Measurements from ENCODE around the gene ATP6V0E1. TPM values are rescaled to one million over a fixed set of nuclear protein-coding genes. Genes with fewer than 3 reads are reported as not detected.
A peak's percentile ranks its signal among the peaks of the same experiment; 100 is the strongest.

Gene ATP6V0E1
- total RNA-seq, 1 experiment from 2014 or later, result 332 TPM

DNA sequence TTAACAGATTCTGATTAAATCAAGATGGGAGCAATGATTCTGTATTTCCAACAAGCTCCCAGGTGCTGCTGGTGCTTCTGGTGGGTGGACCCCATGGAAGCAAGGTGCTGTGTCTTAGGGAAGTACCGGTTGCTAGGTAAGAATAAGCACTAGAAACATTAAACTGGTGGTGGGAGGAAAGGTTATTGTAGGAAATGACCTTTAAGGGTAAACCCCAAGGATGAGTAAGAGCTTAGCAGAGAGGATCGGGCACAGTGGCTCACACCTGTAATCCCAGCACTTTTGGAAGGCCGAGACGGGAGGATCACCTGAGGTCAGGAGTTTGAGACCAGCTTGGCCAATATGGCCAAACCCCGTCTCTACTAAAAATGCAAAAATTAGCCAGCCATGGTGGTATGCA lies 56.4 kb downstream of the ATP6V0E1 start:
- TF ChIP-seq SIN3A (IDR thresholded peaks at IDR 0.05; ENCODE audit: borderline replicate concordance, insufficient read depth, low read depth, low read length) (no peak), POLR2AphosphoS5 (IDR thresholded peaks at IDR 0.05; ENCODE audit: low read depth, low read length) (no peak), TCF7L2 (IDR thresholded peaks at IDR 0.05; ENCODE audit: low read depth, low read length) (no peak)
- TF ChIP-seq, protein P1, sequence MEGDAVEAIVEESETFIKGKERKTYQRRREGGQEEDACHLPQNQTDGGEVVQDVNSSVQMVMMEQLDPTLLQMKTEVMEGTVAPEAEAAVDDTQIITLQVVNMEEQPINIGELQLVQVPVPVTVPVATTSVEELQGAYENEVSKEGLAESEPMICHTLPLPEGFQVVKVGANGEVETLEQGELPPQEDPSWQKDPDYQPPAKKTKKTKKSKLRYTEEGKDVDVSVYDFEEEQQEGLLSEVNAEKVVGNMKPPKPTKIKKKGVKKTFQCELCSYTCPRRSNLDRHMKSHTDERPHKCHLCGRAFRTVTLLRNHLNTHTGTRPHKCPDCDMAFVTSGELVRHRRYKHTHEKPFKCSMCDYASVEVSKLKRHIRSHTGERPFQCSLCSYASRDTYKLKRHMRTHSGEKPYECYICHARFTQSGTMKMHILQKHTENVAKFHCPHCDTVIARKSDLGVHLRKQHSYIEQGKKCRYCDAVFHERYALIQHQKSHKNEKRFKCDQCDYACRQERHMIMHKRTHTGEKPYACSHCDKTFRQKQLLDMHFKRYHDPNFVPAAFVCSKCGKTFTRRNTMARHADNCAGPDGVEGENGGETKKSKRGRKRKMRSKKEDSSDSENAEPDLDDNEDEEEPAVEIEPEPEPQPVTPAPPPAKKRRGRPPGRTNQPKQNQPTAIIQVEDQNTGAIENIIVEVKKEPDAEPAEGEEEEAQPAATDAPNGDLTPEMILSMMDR (IDR thresholded peaks at IDR 0.05), result no peak
- TF ChIP-seq, protein P2, sequence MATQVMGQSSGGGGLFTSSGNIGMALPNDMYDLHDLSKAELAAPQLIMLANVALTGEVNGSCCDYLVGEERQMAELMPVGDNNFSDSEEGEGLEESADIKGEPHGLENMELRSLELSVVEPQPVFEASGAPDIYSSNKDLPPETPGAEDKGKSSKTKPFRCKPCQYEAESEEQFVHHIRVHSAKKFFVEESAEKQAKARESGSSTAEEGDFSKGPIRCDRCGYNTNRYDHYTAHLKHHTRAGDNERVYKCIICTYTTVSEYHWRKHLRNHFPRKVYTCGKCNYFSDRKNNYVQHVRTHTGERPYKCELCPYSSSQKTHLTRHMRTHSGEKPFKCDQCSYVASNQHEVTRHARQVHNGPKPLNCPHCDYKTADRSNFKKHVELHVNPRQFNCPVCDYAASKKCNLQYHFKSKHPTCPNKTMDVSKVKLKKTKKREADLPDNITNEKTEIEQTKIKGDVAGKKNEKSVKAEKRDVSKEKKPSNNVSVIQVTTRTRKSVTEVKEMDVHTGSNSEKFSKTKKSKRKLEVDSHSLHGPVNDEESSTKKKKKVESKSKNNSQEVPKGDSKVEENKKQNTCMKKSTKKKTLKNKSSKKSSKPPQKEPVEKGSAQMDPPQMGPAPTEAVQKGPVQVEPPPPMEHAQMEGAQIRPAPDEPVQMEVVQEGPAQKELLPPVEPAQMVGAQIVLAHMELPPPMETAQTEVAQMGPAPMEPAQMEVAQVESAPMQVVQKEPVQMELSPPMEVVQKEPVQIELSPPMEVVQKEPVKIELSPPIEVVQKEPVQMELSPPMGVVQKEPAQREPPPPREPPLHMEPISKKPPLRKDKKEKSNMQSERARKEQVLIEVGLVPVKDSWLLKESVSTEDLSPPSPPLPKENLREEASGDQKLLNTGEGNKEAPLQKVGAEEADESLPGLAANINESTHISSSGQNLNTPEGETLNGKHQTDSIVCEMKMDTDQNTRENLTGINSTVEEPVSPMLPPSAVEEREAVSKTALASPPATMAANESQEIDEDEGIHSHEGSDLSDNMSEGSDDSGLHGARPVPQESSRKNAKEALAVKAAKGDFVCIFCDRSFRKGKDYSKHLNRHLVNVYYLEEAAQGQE (IDR thresholded peaks at IDR 0.05; ENCODE audit: insufficient read depth in 1 of 2, low read depth in 2 of 2, low read length in 1 of 2), result no peak
- ChIA-PET POLR2A (no interaction called here), CTCF (interaction anchor here (0.6 kb wide), 1 partner anchor 36 kb away, joined by 3 read pairs; no protein-coding TSS in a partner anchor)
- intact Hi-C loops (cut with micrococcal nuclease; ENCODE audit: unreplicated experiment) (no loop called here), in situ Hi-C loops (cut with HindIII; ENCODE audit: low pct_unique_long_range_greater_than_20kb, low sequenced_read_pairs) (no loop called here)
- Histone ChIP-seq H3K9me3 (ENCODE audit: control insufficient read depth, insufficient read depth, low read depth, low read length) (no peaks in the 10 kb centered on the region), H3K27me3 (ENCODE audit: control insufficient read depth, insufficient read depth, low read length) (no peaks in the 10 kb centered on the region), H3K4me3 (ENCODE audit: low read depth in 2 of 2, low read length in 2 of 2) (no peak overlapping the region), H3K36me3 (ENCODE audit: control insufficient read depth, insufficient read depth, low read length) (no peaks in the 10 kb centered on the region), H3K27ac (ENCODE audit: low read length) (no peak overlapping the region), H3K4me1 (ENCODE audit: control insufficient read depth, insufficient read depth, low read length) (peaks cover 10% of the 10 kb centered on the region; the same call in 1 of the 2 replicates)
- DNase-seq (ENCODE audit: low read depth, low spot score) (no peak), ATAC-seq (no peak)
- no TSS peak for BruUV-seq (replicated peaks)

DNA sequence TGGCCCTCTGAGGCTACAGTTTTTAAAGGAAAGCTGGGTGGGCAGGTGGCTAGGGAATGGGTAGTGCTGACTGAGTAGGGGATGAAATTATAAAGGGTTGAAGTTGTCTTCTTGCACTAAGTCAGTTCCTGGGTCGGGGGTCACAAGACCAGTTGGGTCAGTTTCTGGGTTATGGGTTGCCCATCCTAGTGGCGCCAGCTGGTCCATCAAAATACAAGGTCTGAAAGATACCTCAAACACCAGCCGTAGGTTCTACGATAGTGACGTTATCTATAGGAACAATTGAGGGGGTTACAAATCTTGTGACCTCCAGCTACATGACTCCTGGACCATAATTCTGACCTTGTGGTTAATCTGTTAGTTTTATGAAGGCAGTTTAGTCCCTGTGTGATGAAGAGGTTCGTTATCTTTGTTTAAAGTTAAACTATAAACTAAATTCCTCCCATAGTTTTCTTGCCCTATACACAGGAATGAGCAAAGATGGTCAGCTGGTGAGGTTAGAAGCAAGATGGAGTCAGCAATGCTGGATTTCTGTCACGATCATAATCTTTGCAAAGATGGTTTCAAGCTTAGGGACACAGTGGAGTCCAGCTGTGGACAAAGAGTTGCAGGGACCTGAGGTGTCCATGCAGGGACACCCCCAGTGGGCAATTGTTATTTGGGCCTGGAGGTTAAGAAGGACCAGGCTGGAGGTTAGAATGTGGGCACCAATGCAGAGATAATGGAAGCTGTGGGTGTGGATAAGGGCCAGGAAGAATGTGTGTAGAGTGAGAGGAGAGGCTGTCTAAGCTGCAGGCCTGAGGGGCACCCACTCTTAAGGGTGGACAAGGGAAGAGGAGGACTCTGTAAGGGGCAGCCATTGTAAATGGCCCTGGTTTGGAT lies 58.6 kb downstream of the ATP6V0E1 start:
- POLR2A ChIA-PET, result interaction anchor here (0.5 kb wide), 1 partner anchor 460 kb away, joined by 3 read pairs; no protein-coding TSS in a partner anchor
- Histone ChIP-seq H3K4me1 (ENCODE audit: control insufficient read depth, insufficient read depth, low read length) (peaks cover 10% of the 10 kb centered on the region; the same call in 1 of the 2 replicates), H3K9me3 (ENCODE audit: control insufficient read depth, insufficient read depth, low read depth, low read length) (no peaks in the 10 kb centered on the region), H3K36me3 (ENCODE audit: control insufficient read depth, insufficient read depth, low read length) (no peaks in the 10 kb centered on the region), H3K4me3 (ENCODE audit: low read depth in 2 of 2, low read length in 2 of 2) (no peak overlapping the region), H3K27ac (ENCODE audit: low read length) (peak overlapping the region; percentile 36; the same call in 1 of the 2 replicates), H3K27me3 (ENCODE audit: control insufficient read depth, insufficient read depth, low read length) (no peaks in the 10 kb centered on the region)
- CTCF ChIA-PET, result no interaction called here
- TF ChIP-seq, protein P2 (IDR thresholded peaks at IDR 0.05; ENCODE audit: insufficient read depth in 1 of 2, low read depth in 2 of 2, low read length in 1 of 2), result no peak
- TF ChIP-seq TCF7L2 (IDR thresholded peaks at IDR 0.05; ENCODE audit: low read depth, low read length), result peak; percentile 46; the same call in 1 of the 2 replicates
- intact Hi-C loops (cut with micrococcal nuclease; ENCODE audit: unreplicated experiment), result no loop called here
- ATAC-seq (peak; percentile 67), DNase-seq (ENCODE audit: low read depth, low spot score) (no peak)
- BruUV-seq (replicated peaks), result no TSS peak
- in situ Hi-C loops (cut with HindIII; ENCODE audit: low pct_unique_long_range_greater_than_20kb, low sequenced_read_pairs), result no loop called here
